ENCODE data around the gene NRIP1.

- no peak for TF ChIP-seq CTCF (IDR thresholded peaks at IDR 0.05; ENCODE audit: extremely low read depth in 1 of 2, insufficient read depth in 1 of 2, low read depth in 1 of 2, low read length in 2 of 2)
- no peak for TF ChIP-seq POLR2A (IDR thresholded peaks at IDR 0.05; ENCODE audit: low read depth, low read length)
- TF ChIP-seq POLR2AphosphoS5 (IDR thresholded peaks at IDR 0.05; ENCODE audit: insufficient read depth, low read depth, low read length): no peak
- no peak for TF ChIP-seq MAX (IDR thresholded peaks at IDR 0.05; ENCODE audit: insufficient read depth, insufficient read length)
Measured at GRCh38 chr21:15058854-15059263, 5.9 kb downstream of the NRIP1 start.

Data from endothelial cell of umbilical vein (primary cell).